NT2/D1 (cell line): ENCODE data around the gene BAZ1A.

Experiments used
- YY1 ChIP-seq: IDR thresholded peaks from 2 replicates; pipeline ENCODE4 v1.6.1; 2011; ENCODE audit not compliant: insufficient read length, insufficient read depth
- ZNF274 ChIP-seq: IDR thresholded peaks from 2 replicates; pipeline ENCODE4 v1.6.1; 2011; ENCODE audit warnings: mild to moderate bottlenecking, low read depth, low read length

DNA sequence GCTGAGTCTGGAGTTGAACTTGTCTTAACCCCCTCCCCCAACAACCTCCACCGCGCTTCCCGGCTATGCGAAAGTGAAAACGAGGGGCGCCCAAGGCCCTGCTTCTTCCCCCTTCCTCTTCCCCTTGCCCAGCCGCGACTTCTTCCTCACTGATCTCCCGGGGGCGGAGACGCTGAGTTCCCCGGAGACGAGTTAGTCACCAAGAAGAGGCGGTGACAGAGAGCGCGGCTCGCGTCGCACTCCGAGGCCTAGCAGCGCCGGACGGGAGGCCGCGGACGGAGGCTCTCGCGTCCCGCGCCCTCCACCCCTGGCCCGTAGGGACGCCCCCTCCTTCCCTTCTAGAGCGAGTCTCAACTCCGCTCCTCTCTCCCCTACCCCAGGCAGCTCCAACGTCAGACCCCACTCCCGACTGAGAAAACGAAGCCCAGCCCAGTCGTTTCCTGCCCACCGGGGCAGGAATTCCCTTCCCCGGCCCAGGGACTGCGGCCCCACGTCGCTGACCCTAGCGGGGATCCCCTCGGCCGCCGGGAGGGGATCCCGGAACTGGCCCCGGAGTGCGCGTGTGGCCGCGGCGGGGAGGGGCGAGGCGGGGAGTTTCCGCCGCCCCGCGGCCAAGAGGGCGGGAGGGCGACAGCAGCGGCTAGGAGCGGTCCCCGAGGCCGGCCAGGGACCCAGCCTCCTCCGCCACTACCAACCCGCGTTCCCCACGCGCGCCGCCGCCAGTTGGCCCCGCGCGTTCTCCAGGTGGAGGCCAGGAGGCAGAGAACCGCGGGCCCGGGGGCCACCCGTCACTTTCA lies 1.4 kb downstream of the BAZ1A start:
- no peak for TF ChIP-seq ZNF274
- TF ChIP-seq YY1, result no peak
